ENCODE results near the gene IGSF6. TPM values are rescaled to one million over a fixed set of nuclear protein-coding genes. Genes with fewer than 3 reads are reported as not detected.
"Not testable (repeated sequence)": the region's sequence is repeated elsewhere in the genome, so short reads cannot be mapped to it uniquely, and the experiment has no call there.

IGSF6 gene, protein sequence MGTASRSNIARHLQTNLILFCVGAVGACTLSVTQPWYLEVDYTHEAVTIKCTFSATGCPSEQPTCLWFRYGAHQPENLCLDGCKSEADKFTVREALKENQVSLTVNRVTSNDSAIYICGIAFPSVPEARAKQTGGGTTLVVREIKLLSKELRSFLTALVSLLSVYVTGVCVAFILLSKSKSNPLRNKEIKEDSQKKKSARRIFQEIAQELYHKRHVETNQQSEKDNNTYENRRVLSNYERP
- 0.13 TPM for polyA plus RNA-seq (2013, experiment 1 of 2; ENCODE audit: insufficient read length)
- 0.21 TPM for polyA plus RNA-seq (2013, experiment 2 of 2; ENCODE audit: insufficient read length)

DNA sequence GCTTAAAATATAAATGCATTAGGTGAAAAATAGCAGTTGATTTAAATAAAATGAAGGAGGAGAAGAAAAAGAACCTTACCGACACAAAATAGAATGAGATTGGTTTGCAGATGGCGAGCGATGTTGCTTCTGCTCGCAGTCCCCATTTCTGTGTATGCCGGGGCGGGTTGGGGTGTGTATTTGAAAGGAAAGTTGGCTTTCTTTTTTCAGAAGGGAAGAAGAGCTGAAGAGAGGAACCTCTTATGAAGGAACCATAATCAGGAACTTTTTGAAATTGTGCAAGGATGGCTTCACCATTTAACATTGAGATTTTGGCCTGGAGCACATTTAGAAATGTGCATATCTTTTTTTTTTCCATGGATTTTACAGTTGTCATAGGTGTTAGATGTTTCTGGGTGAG is at the start of gene IGSF6:
Gene IGSF6 (minus strand): TSS at position 156 of the 400 bp plus-strand sequence. CDS start 10 bp downstream, at position 146.
- no peak for DNase-seq

GRCh38 chr16:21701271-21701670 is 48.9 kb upstream of the IGSF6 start:
- no peak for DNase-seq

- DNase-seq, result no peak
These were observed 46.0 kb upstream of the IGSF6 start for GRCh38 chr16:21698169-21699032.

GRCh38 chr16:21697032-21697431 is 44.6 kb upstream of the IGSF6 start:
- no peak for DNase-seq

GRCh38 chr16:21694609-21695008 is 42.2 kb upstream of the IGSF6 start:
- peak; percentile 52 for DNase-seq

DNA sequence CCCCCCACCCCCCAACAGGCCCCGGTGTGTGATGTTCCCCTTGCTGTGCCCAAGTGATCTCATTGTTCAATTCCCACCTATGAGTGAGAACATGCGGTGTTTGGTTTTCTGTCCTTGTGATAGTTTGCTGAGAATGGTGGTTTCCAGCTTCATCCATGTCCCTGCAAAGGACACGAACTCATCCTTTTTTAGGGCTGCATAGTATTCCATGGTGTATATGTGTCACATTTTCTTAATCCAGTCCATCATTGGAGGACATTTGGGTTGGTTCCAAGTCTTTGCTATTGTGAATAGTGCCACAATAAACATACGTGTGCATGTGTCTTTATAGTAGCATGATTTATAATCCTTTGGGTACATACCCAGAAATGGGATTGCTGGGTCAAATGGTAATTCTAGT is 38.6 kb upstream of the IGSF6 start:
- not testable (repeated sequence) for DNase-seq

DNA sequence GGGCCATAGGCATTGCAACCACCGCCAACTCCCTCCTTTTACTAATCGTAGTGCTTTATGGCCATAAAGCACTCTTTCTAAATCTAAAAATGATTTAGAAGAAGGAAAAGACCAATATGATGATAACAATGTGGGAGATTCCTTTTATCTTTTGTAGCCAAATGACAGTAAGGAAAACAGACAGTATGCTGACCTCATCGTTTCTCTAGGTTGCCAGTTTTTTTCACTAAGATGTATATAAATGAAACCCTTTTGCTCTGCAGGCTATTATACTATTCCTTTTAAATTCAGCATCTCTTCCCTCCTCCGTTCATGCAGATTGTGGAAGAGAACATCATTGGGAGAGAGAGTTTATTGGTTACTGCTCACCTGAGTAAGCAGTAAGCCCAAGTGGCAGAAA is 36.7 kb upstream of the IGSF6 start:
- DNase-seq, result no peak

DNA sequence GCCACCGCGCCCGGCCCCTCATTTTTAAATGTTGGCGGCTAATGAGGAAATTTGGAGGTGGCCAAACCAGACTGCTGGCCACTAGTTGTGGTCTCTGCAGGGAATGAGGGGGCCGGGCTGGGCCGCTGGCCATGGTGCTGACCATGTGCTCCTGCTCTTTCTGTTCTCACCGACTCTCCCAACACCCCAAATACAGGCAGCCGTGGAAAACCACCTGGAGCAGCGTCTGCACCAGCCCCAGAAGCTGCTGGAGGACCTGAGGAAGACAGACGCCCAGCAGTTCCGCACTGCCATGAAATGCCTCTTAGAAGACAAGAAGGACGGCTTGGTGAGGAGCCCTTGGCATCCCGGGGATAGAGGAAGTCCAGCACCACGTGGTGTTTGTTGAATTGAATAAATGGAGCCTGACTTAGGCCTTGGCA is 32.6 kb upstream of the IGSF6 start:
- no peak for DNase-seq

GRCh38 chr16:21684199-21684598 is 31.8 kb upstream of the IGSF6 start:
- no peak for DNase-seq

DNA sequence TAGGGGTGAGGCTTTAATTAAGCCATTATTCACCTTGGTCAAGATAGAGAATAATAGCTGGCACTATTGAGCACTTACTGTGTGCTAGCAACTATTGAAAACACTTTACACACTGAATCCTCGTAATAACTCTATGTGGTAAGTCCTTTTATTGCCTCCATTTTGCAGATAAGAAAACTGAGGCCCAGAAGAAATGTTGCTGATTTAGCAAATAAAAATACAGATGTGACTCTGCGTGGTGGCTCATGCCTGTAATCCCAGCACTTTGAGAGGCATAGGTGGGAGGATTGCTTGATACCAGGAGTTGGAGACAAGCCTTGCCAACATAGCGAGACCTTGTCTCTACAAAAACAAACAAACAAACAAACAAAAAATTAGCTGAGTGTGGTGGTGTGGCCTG is 30.8 kb upstream of the IGSF6 start:
- DNase-seq, result no peak

DNA sequence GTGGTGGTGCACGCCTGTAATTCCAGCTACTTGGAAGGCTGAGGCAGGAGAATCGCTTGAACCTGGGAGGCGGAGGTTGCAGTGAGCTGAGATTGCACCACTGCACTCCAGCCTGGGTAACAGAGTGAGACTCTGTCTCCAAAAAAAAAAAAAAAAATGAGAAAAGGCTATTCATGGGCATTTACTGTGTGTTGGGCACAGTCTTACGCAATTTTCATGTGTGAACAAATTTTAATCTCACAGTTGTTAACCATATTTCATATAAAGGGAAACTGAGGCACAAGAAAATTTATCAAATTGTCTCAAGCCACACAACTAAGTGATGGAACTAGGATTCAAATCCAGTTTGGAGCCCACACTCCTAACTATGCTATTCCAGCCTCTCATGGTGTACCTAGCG is 28.3 kb upstream of the IGSF6 start:
- not testable (repeated sequence) for DNase-seq

GRCh38 chr16:21674456-21674855 is 22.0 kb upstream of the IGSF6 start:
- not testable (repeated sequence) for DNase-seq

- no peak for DNase-seq
These were observed 21.1 kb upstream of the IGSF6 start for GRCh38 chr16:21673469-21673868.

GRCh38 chr16:21667575-21667974 is 15.2 kb upstream of the IGSF6 start:
- no peak for DNase-seq

DNA sequence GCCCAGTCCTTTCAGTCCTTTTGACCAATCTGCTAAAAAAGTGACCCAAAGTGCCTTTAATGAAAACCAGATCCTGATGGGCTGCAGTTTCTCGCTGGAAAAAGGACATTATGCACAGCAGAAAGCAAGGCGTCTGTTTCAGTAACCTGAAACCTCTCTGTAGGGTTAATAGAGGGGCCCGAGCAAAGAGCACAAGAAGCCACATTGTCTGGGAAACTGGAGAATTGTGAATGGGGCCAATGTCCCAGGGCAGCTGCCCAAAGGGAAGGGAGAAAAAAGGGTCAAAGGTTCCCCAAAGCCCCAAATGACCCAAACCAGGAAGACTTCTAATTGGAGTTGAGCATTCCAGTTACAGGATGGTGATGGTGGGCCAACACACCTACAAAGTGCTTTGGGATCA is 14.4 kb upstream of the IGSF6 start:
- no peak for DNase-seq

- DNase-seq, result no peak
These were observed 12.5 kb upstream of the IGSF6 start for GRCh38 chr16:21664801-21665492.

DNA sequence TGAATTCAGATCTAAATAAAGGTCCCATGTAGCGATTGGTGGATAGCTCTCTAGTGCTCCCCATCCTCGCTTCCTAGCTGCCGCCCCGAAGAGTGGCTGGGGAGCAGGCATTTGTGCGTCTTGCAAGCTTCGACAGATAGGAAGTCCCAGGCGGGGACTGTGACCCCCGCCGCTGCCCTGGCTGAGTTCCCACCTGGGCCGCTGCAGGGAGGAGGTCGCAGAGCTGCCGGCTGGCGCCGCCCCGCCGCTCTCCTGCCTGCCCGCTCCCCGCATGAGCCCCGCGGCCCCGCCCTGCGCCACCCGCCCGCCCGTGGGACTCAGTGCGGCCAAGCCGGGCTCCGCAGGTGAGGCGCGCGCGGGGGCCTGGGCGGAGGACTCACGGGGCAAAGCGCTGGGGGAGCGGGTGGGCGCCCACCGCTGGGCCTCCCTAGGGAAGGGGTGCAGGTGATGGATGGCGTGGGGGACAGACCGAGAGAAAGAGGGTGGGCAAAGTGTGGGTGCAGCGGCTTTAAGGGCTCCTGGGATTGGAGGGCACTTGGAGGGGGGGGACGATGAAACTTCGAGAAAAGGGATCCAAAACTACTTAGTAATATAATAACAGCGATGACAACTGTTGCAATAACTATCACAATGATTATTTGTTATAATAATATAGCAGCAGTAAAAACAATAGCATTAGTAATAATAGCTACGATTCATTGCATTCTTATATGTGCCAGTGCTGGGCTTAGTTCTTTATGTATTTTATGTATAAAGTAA is 11.7 kb upstream of the IGSF6 start, which contains the start of gene OTOA:
Gene OTOA (plus strand): TSS at position 80 of the 759 bp plus-strand sequence. CDS start 14,547 bp downstream, outside the sequence.
- no peak for DNase-seq

DNA sequence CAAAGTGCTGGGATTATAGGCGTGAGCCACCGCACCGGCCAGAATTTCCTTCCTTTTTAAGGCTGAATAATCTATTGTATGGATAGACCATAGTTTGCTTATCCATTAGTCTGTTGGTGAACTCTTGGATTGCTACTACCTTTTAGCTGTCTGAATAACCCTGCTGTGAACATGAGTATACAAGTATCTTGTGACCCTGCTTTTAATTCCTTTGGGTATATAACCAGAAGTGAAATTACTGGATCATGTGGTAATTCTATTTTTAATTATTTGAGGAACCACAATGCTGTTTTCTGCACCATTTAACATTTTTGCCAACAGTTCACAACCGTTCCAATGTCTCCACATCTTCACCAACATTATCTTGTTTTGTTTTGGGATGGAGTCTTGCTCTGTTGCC is 6.7 kb upstream of the IGSF6 start:
- no peak for DNase-seq

- peak; percentile 45 for DNase-seq
These were observed 4.7 kb upstream of the IGSF6 start for GRCh38 chr16:21656795-21657768.

DNA sequence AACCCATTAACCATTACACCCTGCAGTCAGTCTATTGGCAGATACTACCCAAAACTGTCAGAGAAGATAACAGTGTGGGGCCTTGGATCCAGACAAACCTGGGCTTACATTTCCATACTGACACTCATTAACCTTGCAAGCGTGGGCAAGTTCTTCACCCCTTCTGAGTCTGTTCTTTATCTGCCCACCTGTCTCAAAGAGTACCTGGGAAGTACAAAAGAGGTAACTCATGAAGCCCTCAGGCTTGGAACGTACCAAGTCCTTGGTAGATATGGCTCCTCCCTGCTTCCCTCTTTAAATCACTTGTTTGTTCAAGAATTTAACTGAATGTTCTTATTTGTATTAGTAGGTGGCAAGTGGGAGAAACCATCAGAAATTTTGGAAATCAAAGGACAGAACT is 2.5 kb upstream of the IGSF6 start:
- no peak for DNase-seq

DNA sequence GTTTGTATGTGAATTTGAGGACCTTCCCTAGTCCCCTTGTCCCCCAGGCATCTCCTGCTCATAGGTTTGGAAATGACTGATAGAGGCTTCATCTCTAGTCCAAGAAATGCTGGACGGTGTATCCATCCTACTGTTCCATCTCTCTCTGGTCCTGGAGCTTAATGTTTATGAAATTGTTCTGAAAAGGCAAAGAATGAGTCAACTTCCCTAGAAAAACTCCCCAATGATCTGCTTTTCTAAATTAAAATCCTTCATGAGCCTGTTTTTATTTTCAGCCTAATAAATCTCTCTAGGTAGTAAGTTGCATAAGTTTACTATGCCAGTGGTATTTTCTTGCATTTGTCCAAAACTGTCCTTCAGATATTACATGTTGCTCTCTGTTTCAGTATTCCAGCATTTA is 2.1 kb upstream of the IGSF6 start:
- DNase-seq, result no peak
